HG02759 (cell line): ENCODE results near the gene SLITRK5.

ENCODE experiments used
- ATAC-seq: cut with Tn5 transposase; IDR thresholded peaks from one replicate; pipeline ENCODE4 v1.9.1; 2021; ENCODE audit warnings: mild to moderate bottlenecking, moderate library complexity; ENCODE audit not compliant: unreplicated experiment

SLITRK5 gene, protein sequence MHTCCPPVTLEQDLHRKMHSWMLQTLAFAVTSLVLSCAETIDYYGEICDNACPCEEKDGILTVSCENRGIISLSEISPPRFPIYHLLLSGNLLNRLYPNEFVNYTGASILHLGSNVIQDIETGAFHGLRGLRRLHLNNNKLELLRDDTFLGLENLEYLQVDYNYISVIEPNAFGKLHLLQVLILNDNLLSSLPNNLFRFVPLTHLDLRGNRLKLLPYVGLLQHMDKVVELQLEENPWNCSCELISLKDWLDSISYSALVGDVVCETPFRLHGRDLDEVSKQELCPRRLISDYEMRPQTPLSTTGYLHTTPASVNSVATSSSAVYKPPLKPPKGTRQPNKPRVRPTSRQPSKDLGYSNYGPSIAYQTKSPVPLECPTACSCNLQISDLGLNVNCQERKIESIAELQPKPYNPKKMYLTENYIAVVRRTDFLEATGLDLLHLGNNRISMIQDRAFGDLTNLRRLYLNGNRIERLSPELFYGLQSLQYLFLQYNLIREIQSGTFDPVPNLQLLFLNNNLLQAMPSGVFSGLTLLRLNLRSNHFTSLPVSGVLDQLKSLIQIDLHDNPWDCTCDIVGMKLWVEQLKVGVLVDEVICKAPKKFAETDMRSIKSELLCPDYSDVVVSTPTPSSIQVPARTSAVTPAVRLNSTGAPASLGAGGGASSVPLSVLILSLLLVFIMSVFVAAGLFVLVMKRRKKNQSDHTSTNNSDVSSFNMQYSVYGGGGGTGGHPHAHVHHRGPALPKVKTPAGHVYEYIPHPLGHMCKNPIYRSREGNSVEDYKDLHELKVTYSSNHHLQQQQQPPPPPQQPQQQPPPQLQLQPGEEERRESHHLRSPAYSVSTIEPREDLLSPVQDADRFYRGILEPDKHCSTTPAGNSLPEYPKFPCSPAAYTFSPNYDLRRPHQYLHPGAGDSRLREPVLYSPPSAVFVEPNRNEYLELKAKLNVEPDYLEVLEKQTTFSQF

DNA sequence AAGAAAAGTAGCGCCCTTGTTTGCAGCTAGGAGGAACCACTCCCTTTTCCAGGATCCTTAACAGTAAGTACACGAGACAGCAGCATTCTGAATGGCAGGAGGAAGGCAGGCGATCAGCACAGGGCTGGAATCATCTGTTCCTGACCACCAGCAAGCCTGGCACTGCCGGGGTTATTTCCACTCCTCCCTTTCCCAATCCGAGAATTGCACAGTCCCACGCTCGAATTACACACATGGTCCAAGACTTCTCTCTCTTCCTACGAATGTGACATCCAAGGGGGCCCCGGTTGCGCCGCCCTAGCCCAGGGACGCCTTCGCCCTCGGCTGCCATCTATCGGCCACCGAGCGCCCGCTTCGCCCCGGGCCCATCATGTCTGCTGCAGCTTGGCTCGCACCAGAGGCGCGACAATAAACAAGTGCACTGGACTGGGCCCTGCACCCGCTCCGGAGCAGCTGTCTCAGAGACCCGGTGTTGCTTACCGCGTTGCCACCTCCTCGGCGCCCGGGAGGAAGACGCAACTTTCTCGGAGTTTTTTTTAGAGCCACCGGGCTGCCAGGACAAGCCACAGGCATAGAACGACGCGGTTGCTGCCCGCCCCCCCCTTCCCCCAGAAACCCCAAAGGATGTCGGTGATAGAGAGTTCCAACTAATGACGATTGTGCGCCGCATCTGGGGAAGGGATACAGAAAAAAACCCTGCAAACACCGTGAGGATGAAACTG lies at the start of gene SLITRK5:
Gene SLITRK5 (plus strand): TSS at position 341 of the 722 bp plus-strand sequence. CDS start 4,018 bp downstream, outside the sequence.
- ATAC-seq: peak; percentile 97

DNA sequence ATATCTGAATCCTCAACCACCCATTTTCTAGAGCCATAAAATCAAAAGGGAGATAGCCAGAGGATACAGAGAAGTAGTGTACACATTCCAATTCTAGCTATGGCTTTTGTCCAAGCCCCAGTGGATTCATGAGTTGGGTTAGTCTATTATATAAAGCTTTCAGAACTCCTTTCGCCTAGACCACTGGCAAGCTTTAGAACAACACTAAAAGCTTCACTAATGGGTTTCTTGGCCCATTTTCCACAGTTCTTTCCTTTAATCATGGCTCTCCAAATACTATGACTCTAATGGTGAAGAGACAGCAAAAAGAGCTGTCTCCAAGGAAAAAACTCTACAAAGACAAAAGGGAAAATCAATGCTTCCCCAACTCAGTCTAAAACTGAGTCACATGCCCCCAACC lies 48.2 kb upstream of the SLITRK5 start:
- no peak for ATAC-seq

DNA sequence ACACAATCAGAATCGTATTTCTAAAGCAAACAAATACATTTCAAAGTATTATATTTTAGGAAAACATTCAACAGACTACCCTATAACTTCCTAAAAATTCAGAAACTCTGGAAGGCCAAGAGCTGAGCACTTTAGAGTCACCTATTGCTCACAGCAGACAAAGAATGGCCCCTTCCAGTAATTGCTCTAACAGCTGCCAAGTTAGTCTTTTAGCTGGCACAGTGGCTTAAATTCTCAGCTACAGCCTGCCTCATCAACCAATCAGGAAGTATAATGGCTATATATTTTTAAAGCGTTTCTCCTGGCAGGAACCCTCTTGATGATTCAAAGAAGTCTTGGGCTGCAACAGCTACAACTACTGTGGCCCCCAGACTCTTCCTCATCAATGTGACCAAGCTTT lies 14.9 kb upstream of the SLITRK5 start:
- ATAC-seq: no peak

DNA sequence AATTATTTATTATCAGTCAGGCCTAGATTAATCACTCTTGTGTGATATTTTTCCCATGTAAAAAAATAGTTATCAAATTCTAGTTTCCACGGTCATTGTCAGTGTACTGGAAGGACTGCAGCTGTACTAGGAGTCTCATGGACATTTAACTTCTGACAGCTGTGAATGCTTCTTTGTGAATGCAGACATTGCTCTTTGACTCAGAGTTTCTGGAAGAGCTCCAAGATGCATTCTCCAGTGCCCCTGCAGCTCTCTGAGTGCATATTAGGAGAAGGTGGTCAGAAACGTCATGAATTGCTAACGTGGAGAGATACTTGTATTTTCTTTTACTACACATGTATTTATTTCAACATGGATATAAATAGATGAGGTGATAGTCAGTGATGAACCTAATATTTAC lies 9.7 kb upstream of the SLITRK5 start:
- ATAC-seq: no peak

DNA sequence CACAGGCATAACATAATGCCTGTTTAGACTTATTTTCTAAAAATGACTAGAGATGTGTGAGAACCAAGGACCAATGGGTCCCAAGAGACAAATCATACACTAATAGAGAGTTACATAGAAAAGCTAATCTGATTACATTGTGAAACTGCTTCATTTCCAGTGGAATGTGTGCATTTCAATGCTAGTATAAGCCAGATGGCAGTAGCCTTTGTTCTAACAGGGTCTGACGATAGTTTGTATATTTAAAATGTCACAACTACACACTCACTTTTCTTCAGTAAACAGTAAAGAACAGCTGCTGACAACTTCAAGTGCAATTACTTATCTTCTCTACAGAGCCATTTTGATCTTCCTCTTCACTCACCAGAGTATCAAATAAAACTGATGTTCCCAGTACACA lies 4.3 kb upstream of the SLITRK5 start:
- no peak for ATAC-seq

DNA sequence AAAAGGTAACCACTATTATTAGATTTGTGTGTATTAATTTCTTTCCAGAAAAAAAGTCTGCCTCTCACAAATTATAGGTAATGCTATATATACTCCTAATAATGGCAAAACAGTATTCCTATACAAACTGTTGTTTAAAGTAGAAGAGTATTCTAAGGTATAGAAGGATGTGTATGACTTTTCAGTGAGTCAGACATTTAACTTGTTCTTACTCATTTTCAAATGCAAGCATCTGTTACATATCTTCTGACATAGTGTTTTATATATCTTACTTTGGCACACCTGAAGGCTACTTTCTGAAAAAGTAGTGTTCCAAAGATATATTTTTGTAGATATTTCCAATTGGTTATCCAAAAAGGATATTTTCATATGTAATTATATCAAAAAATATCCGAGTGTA lies 3.5 kb upstream of the SLITRK5 start:
- ATAC-seq: no peak

DNA sequence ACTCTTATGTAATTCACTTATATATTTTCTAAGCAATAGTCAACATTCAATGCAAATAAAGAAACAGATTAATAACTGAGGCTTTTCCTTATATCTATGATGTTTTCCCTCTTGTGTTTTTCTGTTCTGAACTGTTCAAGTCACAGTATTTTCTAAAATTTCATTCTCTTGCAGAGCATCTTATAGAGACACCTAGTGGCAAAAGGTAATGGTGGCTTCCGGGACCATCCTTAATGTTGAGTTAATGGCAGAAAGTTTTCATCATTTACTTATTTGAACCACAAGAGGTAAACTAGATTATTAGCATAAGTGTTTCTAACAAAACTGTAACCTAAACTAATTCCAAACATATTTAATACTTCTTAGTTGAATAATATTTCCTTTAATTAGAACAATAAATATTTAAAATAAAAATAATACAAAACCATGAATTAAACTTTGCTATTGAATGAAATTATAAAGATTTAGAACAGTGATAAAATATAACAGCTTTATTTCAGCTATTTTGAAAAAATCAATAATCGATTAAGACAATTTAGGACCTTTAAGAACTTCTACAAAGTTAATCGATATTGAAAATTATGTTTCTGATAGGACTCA lies 1.7 kb upstream of the SLITRK5 start:
- peak; percentile 27 for ATAC-seq

DNA sequence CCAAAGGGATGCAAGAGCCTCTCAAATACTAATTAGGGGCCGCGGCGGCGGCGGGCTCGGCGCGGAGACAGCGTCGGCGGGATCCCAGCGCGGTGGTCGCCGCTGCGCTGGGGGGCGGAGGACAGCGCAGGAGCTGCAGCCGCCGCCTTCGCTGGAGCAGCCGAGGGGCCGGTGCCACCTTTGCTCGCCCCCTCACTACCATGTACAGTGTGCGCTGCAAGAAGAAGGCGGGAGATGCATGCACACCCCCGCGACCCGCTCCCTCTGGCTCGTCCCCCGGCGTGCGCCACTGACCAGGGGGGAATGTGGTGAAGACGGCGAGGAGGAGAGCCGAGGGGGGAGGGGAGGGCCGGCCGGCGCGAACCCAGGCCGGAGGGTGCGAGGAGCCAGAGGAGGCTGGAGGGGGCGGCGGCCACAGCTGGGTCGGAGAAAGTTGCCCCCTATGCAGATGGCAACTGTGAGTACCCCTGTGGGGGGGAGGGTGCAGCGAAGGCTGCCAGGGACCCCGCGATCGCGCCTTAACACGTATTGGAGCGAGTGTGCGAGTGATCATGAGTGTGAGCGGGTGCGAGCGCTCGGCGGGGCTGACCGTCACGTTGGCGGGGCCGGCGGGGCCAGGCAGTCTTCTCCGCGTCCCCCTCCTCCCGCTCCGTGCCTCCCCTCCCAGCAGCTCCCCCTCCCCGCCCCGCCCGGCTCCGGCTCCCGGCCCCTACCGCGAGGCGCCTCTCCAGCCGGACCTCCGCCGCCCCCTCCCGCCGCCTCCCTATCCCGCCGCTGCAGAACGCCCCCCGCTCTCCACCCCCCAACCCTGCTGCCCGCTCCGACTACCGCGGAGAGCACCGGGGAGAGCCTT lies 808 bp downstream of the SLITRK5 start:
- ATAC-seq: no peak

DNA sequence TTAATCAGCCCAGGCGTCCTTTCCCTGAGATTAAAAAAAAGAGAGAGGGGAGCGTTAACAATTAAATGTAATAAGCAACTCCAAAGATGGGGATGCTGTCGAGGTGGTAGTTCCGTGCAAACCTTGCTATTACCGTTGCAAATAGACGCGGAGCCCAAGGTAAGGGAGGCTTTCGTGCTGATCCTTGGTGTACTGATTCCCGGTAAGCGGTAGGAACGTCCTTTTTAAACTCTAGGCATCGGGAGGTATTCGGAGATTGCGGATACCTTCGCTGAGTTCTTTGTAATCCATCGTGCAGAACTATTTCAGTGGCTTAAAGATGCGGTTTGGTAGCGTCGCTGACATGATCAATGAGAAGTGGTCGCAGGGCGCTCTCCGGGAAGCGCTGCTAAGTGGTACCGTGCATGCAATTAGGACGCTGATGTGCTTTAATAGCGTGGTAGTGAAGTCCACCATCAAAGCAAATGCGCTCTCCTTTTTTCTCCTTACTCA lies 3.1 kb downstream of the SLITRK5 start:
- no peak for ATAC-seq

DNA sequence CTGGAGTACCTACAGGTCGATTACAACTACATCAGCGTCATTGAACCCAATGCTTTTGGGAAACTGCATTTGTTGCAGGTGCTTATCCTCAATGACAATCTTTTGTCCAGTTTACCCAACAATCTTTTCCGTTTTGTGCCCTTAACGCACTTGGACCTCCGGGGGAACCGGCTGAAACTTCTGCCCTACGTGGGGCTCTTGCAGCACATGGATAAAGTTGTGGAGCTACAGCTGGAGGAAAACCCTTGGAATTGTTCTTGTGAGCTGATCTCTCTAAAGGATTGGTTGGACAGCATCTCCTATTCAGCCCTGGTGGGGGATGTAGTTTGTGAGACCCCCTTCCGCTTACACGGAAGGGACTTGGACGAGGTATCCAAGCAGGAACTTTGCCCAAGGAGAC lies 4.7 kb downstream of the SLITRK5 start:
- no peak for ATAC-seq

DNA sequence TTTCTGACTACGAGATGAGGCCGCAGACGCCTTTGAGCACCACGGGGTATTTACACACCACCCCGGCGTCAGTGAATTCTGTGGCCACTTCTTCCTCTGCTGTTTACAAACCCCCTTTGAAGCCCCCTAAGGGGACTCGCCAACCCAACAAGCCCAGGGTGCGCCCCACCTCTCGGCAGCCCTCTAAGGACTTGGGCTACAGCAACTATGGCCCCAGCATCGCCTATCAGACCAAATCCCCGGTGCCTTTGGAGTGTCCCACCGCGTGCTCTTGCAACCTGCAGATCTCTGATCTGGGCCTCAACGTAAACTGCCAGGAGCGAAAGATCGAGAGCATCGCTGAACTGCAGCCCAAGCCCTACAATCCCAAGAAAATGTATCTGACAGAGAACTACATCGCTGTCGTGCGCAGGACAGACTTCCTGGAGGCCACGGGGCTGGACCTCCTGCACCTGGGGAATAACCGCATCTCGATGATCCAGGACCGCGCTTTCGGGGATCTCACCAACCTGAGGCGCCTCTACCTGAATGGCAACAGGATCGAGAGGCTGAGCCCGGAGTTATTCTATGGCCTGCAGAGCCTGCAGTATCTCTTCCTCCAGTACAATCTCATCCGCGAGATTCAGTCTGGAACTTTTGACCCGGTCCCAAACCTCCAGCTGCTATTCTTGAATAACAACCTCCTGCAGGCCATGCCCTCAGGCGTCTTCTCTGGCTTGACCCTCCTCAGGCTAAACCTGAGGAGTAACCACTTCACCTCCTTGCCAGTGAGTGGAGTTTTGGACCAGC lies 5.3 kb downstream of the SLITRK5 start:
- no peak for ATAC-seq

DNA sequence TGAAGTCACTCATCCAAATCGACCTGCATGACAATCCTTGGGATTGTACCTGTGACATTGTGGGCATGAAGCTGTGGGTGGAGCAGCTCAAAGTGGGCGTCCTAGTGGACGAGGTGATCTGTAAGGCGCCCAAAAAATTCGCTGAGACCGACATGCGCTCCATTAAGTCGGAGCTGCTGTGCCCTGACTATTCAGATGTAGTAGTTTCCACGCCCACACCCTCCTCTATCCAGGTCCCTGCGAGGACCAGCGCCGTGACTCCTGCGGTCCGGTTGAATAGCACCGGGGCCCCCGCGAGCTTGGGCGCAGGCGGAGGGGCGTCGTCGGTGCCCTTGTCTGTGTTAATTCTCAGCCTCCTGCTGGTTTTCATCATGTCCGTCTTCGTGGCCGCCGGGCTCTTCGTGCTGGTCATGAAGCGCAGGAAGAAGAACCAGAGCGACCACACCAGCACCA lies 5.9 kb downstream of the SLITRK5 start:
- ATAC-seq: no peak

DNA sequence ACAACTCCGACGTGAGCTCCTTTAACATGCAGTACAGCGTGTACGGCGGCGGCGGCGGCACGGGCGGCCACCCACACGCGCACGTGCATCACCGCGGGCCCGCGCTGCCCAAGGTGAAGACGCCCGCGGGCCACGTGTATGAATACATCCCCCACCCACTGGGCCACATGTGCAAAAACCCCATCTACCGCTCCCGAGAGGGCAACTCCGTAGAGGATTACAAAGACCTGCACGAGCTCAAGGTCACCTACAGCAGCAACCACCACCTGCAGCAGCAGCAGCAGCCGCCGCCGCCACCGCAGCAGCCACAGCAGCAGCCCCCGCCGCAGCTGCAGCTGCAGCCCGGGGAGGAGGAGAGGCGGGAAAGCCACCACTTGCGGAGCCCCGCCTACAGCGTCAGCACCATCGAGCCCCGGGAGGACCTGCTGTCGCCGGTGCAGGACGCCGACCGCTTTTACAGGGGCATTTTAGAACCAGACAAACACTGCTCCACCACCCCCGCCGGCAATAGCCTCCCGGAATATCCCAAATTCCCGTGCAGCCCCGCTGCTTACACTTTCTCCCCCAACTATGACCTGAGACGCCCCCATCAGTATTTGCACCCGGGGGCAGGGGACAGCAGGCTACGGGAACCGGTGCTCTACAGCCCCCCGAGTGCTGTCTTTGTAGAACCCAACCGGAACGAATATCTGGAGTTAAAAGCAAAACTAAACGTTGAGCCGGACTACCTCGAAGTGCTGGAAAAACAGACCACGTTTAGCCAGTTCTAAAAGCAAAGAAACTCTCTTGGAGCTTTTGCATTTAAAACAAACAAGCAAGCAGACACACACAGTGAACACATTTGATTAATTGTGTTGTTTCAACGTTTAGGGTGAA lies 6.6 kb downstream of the SLITRK5 start:
- ATAC-seq: no peak

DNA sequence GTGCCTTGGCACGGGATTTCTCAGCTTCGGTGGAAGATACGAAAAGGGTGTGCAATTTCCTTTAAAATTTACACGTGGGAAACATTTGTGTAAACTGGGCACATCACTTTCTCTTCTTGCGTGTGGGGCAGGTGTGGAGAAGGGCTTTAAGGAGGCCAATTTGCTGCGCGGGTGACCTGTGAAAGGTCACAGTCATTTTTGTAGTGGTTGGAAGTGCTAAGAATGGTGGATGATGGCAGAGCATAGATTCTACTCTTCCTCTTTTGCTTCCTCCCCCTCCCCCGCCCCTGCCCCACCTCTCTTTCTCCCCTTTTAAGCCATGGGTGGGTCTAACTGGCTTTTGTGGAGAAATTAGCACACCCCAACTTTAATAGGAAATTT lies 7.2 kb downstream of the SLITRK5 start:
- no peak for ATAC-seq

DNA sequence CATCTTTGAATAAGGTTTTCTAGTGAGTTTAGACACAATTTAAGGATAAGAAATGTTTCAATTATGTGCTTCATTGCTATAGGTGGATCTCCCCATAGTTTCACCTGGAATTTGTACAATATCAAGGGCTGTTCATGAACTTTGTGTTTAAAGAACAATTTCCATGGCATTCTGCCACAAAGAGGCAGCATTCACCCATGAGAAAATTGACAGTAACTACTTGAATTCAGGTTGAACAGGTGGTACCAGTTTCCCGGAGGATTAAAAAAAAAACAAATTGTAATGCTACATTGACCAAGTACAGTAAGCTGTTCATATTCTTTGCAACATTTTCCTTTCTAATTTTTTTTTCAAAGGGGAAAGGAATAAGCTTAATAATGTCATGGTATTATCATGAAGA lies 9.1 kb downstream of the SLITRK5 start:
- ATAC-seq: no peak

DNA sequence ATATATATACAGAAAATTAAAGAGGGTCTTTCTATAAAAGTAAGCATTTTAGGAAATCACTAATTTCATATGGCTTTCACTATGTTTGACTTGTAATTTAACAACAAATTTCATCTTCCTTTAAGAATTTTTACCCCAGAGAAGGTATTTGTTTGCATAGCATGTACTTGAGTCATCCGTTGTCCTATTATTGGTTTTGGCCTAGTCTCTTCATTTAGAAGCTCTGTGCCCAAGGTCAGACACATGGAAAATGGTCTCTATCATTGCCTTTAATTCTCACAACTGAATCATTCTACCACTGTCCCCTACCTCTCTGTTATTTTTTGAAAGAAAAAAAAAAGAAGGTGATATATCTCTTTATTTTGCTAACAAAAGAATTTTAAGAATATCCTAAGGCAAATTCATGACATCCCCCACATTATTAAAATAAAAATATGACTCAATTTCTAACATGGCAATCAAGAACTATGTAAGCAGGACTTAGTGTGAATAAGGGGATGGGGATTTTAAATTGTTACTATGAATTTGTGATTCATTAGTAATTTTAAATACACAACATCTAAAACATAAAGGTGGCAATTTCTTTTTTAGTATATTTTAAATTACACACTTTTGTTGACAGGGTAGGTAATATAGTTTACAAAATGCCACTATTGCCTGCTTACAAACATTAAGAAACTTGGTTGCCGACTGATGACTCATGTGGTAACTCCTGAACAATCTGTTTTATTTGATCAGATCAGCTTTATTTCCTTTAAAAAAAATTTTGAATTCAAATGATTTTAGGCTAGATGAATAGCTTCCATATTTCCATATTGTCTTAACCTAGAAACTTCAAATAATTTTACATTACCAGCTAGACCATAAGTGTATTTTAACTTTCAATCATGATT lies 13.9 kb downstream of the SLITRK5 start:
- no peak for ATAC-seq

DNA sequence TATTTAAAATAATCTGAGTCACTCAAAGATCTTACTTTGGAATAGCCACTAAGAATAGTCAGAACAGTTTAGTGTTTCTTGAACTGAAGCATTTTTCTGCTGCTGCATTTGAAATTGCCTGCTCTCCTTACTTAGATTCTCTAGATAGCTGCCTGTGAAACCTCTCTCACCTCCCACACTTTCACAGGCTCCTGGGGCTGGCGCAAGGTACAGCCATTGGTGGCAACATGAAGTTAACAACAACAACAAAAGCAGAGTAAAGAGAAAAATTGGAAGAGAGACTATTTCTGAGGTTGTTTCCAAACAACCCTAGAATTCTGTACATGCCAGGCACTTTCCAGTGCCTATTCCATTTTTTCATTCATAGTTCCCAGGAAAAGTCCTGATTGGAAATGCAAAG lies 25.3 kb downstream of the SLITRK5 start:
- ATAC-seq: no peak
